ENCODE measurements around the gene SLC30A5. TPM values are rescaled to one million over a fixed set of nuclear protein-coding genes. Genes with fewer than 3 reads are reported as not detected.

The SLC30A5 gene
- total RNA-seq, 4 donors from 2014 or later, result 22.0 to 43.9 (median 40.0) TPM

DNA sequence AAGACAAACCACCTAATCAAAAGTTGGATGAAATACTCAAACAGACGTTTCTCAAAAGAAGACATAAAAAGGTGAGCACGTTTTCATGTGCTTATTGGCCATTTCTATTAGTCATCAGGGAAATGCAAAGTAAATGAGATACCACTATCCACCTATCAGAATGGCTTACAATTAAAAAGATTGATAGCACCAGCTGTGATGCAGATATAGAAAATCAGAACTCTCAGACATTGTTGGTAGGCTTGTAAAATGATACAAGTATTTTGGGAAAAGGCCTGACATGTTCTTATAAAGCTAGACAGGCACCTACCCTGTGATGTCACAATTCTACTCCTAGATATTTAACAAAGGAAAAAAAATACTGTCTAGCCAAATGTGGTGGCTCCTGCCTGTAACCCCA lies 44.0 kb upstream of the SLC30A5 start:
- H3K36me3 ChIP-seq, result no peaks in the 10 kb centered on the region
- no peaks in the 10 kb centered on the region for H3K27me3 ChIP-seq
- H3K9me3 ChIP-seq, result no peaks in the 10 kb centered on the region
- TF ChIP-seq, protein P1, sequence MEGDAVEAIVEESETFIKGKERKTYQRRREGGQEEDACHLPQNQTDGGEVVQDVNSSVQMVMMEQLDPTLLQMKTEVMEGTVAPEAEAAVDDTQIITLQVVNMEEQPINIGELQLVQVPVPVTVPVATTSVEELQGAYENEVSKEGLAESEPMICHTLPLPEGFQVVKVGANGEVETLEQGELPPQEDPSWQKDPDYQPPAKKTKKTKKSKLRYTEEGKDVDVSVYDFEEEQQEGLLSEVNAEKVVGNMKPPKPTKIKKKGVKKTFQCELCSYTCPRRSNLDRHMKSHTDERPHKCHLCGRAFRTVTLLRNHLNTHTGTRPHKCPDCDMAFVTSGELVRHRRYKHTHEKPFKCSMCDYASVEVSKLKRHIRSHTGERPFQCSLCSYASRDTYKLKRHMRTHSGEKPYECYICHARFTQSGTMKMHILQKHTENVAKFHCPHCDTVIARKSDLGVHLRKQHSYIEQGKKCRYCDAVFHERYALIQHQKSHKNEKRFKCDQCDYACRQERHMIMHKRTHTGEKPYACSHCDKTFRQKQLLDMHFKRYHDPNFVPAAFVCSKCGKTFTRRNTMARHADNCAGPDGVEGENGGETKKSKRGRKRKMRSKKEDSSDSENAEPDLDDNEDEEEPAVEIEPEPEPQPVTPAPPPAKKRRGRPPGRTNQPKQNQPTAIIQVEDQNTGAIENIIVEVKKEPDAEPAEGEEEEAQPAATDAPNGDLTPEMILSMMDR (IDR thresholded peaks at IDR 0.05), result no peak
- TF ChIP-seq POLR2A (IDR thresholded peaks at IDR 0.05) (no peak), EP300 (IDR thresholded peaks at IDR 0.05) (no peak), POLR2AphosphoS5 (IDR thresholded peaks at IDR 0.05) (no peak)
- no peak for DNase-seq (ENCODE audit: low spot score in 2 of 2)
- no peak overlapping the region for H3K4me3 ChIP-seq
- no peaks in the 10 kb centered on the region for H3K4me1 ChIP-seq
- WGBS, result 48% methylated on average over 2 of the region's 2 CpGs
- H3K27ac ChIP-seq, result no peak overlapping the region

DNA sequence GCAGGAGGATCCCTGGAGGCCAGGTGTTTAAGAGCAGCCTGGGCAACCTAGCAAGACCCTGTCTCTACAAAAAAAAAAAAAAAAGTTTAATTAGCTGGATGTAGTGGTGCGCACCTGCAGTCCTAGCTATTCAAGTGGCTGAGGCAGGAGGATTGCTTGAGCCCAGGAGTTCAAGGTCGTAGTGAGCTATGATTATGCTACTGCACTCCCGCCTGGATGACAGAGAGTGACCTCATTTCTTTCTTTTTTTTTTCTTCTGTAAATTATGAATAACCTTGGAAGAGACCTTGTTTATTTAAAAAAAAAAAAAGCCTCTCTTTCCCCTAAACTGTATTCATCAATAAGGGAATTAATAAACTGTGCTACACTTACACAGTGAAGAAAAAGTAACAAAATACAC lies 43.6 kb upstream of the SLC30A5 start:
- 82% methylated on average over 3 of the region's 3 CpGs for WGBS

DNA sequence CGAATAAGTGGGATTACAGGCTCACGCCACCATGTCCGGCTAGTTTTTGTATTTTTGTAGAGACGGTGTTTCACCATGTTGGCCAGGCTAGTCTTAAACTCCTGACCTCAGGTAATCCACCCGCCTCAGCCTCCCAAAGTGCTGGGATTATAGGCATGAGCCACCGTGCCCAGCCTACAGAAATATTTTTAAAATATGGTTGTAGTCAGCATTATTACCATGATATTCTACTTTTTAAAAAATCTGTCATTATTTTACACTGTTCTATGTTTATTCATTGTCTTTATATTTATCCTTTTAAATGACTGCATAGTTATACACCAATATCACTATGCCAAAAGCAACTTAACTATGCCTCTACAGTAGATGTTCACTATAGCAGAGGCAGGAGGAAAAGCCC lies 41.6 kb upstream of the SLC30A5 start:
- no peaks in the 10 kb centered on the region for H3K36me3 ChIP-seq
- H3K4me3 ChIP-seq, result no peak overlapping the region
- H3K27ac ChIP-seq, result no peak overlapping the region
- H3K9me3 ChIP-seq, result no peaks in the 10 kb centered on the region
- TF ChIP-seq, protein P1 (IDR thresholded peaks at IDR 0.05), result no peak
- no peak for TF ChIP-seq EP300 (IDR thresholded peaks at IDR 0.05)
- no peak for DNase-seq (ENCODE audit: low spot score in 2 of 2)
- H3K4me1 ChIP-seq, result no peaks in the 10 kb centered on the region
- no peaks in the 10 kb centered on the region for H3K27me3 ChIP-seq
- WGBS, result 85% methylated on average over 6 of the region's 6 CpGs

More for the DNA sequence above, 43.6 kb upstream of the SLC30A5 start:
- H3K27ac ChIP-seq, result no peak overlapping the region
- no peaks in the 10 kb centered on the region for H3K4me1 ChIP-seq
- H3K27me3 ChIP-seq, result no peaks in the 10 kb centered on the region
- no peak for DNase-seq (ENCODE audit: low spot score in 2 of 2)
- TF ChIP-seq POLR2AphosphoS5 (IDR thresholded peaks at IDR 0.05), result no peak
- TF ChIP-seq, protein P1 (IDR thresholded peaks at IDR 0.05), result no peak
- no peak for TF ChIP-seq EP300 (IDR thresholded peaks at IDR 0.05)
- TF ChIP-seq POLR2A (IDR thresholded peaks at IDR 0.05), result no peak
- H3K36me3 ChIP-seq, result no peaks in the 10 kb centered on the region
- no peak overlapping the region for H3K4me3 ChIP-seq
- H3K9me3 ChIP-seq, result no peaks in the 10 kb centered on the region

DNA sequence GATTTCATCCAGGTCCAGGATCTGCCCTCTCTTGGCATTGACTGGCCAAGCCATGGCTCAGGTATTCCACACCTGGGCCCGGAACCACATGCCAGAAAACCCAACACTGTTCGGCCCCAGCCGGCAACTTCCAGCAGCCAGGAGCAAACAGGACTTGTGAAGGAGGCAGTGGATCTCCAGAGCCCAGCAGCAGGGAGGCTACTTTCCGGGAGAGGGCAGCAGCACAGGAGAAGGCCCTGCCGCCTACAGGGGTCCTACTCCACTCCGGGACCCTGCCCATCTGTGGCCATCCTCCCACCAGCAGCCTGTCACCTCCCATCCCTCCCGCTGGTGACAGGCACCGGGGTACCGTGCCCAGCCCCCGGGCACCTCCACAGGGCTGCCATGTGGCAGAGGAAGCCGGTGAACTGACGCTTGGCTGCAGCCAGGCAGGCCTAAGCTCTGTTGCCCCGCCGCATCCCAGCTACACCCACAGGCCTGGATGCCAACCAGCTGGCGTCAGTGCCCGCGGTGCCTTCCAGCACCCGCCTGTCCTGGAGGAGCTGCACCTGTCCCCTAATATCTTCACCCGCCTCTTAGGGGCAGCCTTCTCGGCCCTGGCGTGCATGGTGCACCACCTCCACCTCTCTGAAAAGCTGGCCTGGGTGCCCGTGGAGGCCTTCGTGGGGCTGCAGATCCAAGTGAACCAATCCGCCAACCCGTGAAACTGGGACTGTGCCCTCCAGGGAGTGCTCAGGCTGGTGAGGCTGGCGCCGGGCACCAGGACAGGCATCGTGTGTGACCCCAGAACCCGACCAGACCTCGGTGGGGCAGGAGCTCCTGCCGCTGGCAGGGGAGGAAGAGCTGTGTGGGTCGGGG lies 18.9 kb upstream of the SLC30A5 start:
- 80% methylated on average over 2 of the region's 32 CpGs for WGBS
- Histone ChIP-seq H3K4me1 (no peaks in the 10 kb centered on the region), H3K36me3 (no peaks in the 10 kb centered on the region)

More for the DNA sequence above, 18.9 kb upstream of the SLC30A5 start:
- Histone ChIP-seq H3K27me3 (no peaks in the 10 kb centered on the region), H3K9me3 (no peaks in the 10 kb centered on the region), H3K4me3 (no peak overlapping the region), H3K27ac (no peak overlapping the region)
- TF ChIP-seq POLR2A (IDR thresholded peaks at IDR 0.05), result no peak
- TF ChIP-seq POLR2AphosphoS5 (IDR thresholded peaks at IDR 0.05), result no peak
- TF ChIP-seq, protein P1 (IDR thresholded peaks at IDR 0.05), result no peak
- no peak for TF ChIP-seq EP300 (IDR thresholded peaks at IDR 0.05)
- DNase-seq (ENCODE audit: low spot score in 2 of 2), result no peak

All from suprapubic skin (tissue), 4 donors.